22Rv1 (cell line): Measurements from ENCODE around the gene MYPOP.

ENCODE experiments used
- CTCF ChIP-seq: fragments of 450-650 bp; IDR thresholded peaks from 2 replicates; pipeline ENCODE4 v1.5.1; 2017; ENCODE audit warnings: mild to moderate bottlenecking
- ZFX ChIP-seq: fragments of 450-650 bp; IDR thresholded peaks from 2 replicates; pipeline ENCODE4 v1.6.1; 2017; ENCODE audit warnings: antibody characterized with exemption, borderline replicate concordance

- TF ChIP-seq CTCF (no peak), ZFX (no peak)
Measured at GRCh38 chr19:45939792-45940514, 37.5 kb upstream of the MYPOP start.
